H9 (cell line): ENCODE measurements around the gene STK38. TPM values are rescaled to one million over a fixed set of nuclear protein-coding genes. Genes with fewer than 3 reads are reported as not detected.

Experiments used
- DNase-seq: peaks from one replicate; pipeline ENCODE4 v3.0.0-alpha.2; 2017
- H2AFZ ChIP-seq: one replicate; pipeline ENCODE4 v1.6.1; 2013; ENCODE audit warnings: mild to moderate bottlenecking, low read length, control low read depth, moderate library complexity
- H2AK5ac ChIP-seq: 2 replicates; pipeline ENCODE4 v1.6.1; 2013; ENCODE audit warnings: low read length, control low read depth, mixed read lengths; ENCODE audit not compliant: insufficient read length
- H2BK120ac ChIP-seq: one replicate; pipeline ENCODE4 v1.6.1; 2013; ENCODE audit warnings: low read depth, mild to moderate bottlenecking, low read length, control low read depth, inconsistent platforms; ENCODE audit not compliant: poor library complexity, severe bottlenecking
- H2BK12ac ChIP-seq: 2 replicates; pipeline ENCODE4 v1.6.1; 2013; ENCODE audit warnings: low read length, control low read depth, mixed read lengths, low read depth; ENCODE audit not compliant: insufficient read length
- H2BK15ac ChIP-seq: 2 replicates; pipeline ENCODE4 v1.6.1; 2013; ENCODE audit warnings: low read depth, low read length, control low read depth
- H2BK20ac ChIP-seq: one replicate; pipeline ENCODE4 v1.6.1; 2013; ENCODE audit warnings: low read depth, mild to moderate bottlenecking, low read length, control low read depth, inconsistent platforms; ENCODE audit not compliant: poor library complexity, severe bottlenecking
- H2BK5ac ChIP-seq: 2 replicates; pipeline ENCODE4 v1.6.1; 2013; ENCODE audit warnings: low read length, control low read depth, mixed read lengths; ENCODE audit not compliant: insufficient read length
- H3K14ac ChIP-seq: 2 replicates; pipeline ENCODE4 v1.6.1; 2013; ENCODE audit warnings: low read length, control low read depth; ENCODE audit not compliant: insufficient read depth
- H3K18ac ChIP-seq: 2 replicates; pipeline ENCODE4 v1.6.1; 2013; ENCODE audit warnings: low read depth, mild to moderate bottlenecking, mixed read lengths, low read length, control low read depth; ENCODE audit not compliant: insufficient read length
- H3K23ac ChIP-seq: 2 replicates; pipeline ENCODE4 v1.6.1; 2013; ENCODE audit warnings: low read length, control low read depth, mixed read lengths, low read depth; ENCODE audit not compliant: insufficient read length
- H3K23me2 ChIP-seq: 2 replicates; pipeline ENCODE4 v1.6.1; 2013; ENCODE audit warnings: low read depth, mild to moderate bottlenecking, mixed read lengths, low read length, control low read depth; ENCODE audit not compliant: insufficient read length, poor library complexity, severe bottlenecking
- H3K27ac ChIP-seq: 2 replicates; pipeline ENCODE4 v1.5.1; 2013; ENCODE audit warnings: low read length, control low read depth, mixed read lengths, low read depth; ENCODE audit not compliant: insufficient read length
- H3K27me3 ChIP-seq: 2 replicates; pipeline ENCODE4 v1.6.1; 2013; ENCODE audit warnings: low read length, control low read depth, inconsistent platforms; ENCODE audit not compliant: insufficient read depth
- H3K4ac ChIP-seq: 2 replicates; pipeline ENCODE4 v1.6.1; 2013; ENCODE audit warnings: low read depth, mild to moderate bottlenecking, control low read depth, inconsistent platforms, low read length, moderate library complexity
- H3K4me1 ChIP-seq: 2 replicates; pipeline ENCODE4 v1.6.1; 2013; ENCODE audit warnings: low read length, control low read depth, inconsistent platforms; ENCODE audit not compliant: insufficient read depth
- H3K4me2 ChIP-seq: 2 replicates; pipeline ENCODE4 v1.6.1; 2013; ENCODE audit warnings: low read length, control low read depth, mixed read lengths; ENCODE audit not compliant: insufficient read length, insufficient read depth
- H3K56ac ChIP-seq: 2 replicates; pipeline ENCODE4 v1.6.1; 2013; ENCODE audit warnings: low read depth, mild to moderate bottlenecking, mixed read lengths, low read length, control low read depth; ENCODE audit not compliant: insufficient read length
- H3K79me1 ChIP-seq: 2 replicates; pipeline ENCODE4 v1.6.1; 2013; ENCODE audit warnings: low read depth, mild to moderate bottlenecking, moderate library complexity, low read length, control low read depth, inconsistent platforms; ENCODE audit not compliant: insufficient read depth, poor library complexity, severe bottlenecking
- H3K79me2 ChIP-seq: 2 replicates; pipeline ENCODE4 v1.6.1; 2013; ENCODE audit warnings: low read length, control low read depth, inconsistent platforms; ENCODE audit not compliant: insufficient read depth
- H3K9ac ChIP-seq: 2 replicates; pipeline ENCODE4 v1.6.1; 2013; ENCODE audit warnings: low read length, control low read depth, mixed read lengths; ENCODE audit not compliant: insufficient read length; ENCODE audit errors: extremely low read depth
- H3K9me3 ChIP-seq: one replicate; pipeline ENCODE4 v1.6.1; 2013; ENCODE audit warnings: low read depth, low read length, inconsistent platforms; ENCODE audit not compliant: control insufficient read depth
- H3T11ph ChIP-seq: one replicate; pipeline ENCODE4 v1.6.1; 2013; ENCODE audit warnings: mild to moderate bottlenecking, low read length, control low read depth, inconsistent platforms
- H4K20me1 ChIP-seq: one replicate; pipeline ENCODE4 v1.6.1; 2013; ENCODE audit not compliant: control insufficient read depth, insufficient read length, insufficient read depth
- H4K5ac ChIP-seq: 2 replicates; pipeline ENCODE4 v1.6.1; 2013; ENCODE audit warnings: low read depth, mild to moderate bottlenecking, mixed read lengths, low read length, control low read depth; ENCODE audit not compliant: insufficient read length
- H4K8ac ChIP-seq: replicated peaks from 2 replicates; pipeline ENCODE4 v1.6.1; 2013; ENCODE audit warnings: low read length, control low read depth, mixed read lengths, low read depth; ENCODE audit not compliant: insufficient read length
- H4K91ac ChIP-seq: 2 replicates; pipeline ENCODE4 v1.6.1; 2013; ENCODE audit warnings: low read depth, mild to moderate bottlenecking, moderate library complexity, mixed read lengths, low read length, control low read depth; ENCODE audit not compliant: insufficient read length
- H3K27ac Mint-ChIP-seq, 3 experiments: 2 replicates in 2 of 3; 3 replicates in 1 of 3; pipeline ENCODE4 v1.8.0; 2020 to 2021; ENCODE audit warnings: mixed read lengths in 3 of 3, mild to moderate bottlenecking in 1 of 3, moderate library complexity in 1 of 3
- H3K27me3 Mint-ChIP-seq: 2 replicates; pipeline ENCODE4 v1.8.0; 2021; ENCODE audit warnings: low read depth, mild to moderate bottlenecking, moderate library complexity, mixed read lengths
- H3K36me3 Mint-ChIP-seq, 3 experiments: 2 replicates in 2 of 3; 3 replicates in 1 of 3; pipeline ENCODE4 v1.8.0; 2020 to 2021; ENCODE audit warnings: low read depth in 3 of 3, mixed read lengths in 3 of 3; ENCODE audit not compliant: insufficient read depth in 1 of 3
- H3K4me1 Mint-ChIP-seq, 2 experiments: 2 replicates each; pipeline ENCODE4 v1.8.0; 2020; ENCODE audit warnings: mixed read lengths in 2 of 2
- H3K4me3 Mint-ChIP-seq, 2 experiments: 2 replicates in 1 of 2; 3 replicates in 1 of 2; pipeline ENCODE4 v1.8.0; 2020 to 2021; ENCODE audit warnings: mild to moderate bottlenecking in 2 of 2, mixed read lengths in 2 of 2, moderate library complexity in 1 of 2
- H3K9me3 Mint-ChIP-seq, 2 experiments: 2 replicates in 1 of 2; 3 replicates in 1 of 2; pipeline ENCODE4 v1.8.0; 2020; ENCODE audit warnings: mild to moderate bottlenecking in 2 of 2, mixed read lengths in 2 of 2, moderate library complexity in 1 of 2
- CTCF ChIP-seq: fragments of 200-600 bp; sonication (generic); conservative IDR thresholded peaks from 3 replicates; pipeline ENCODE4 v1.8.0; 2021; ENCODE audit warnings: antibody characterized with exemption, mild to moderate bottlenecking
- WGBS: extraction: QIAGEN DNeasy Blood & Tissue Kit; methylation state at CpG from one replicate; pipeline ENCODE4 v1.1.7; 2013; ENCODE audit warnings: missing lambda C conversion rate, low lambda C conversion rate, mixed read lengths; ENCODE audit not compliant: insufficient read length; ENCODE audit errors: extremely low coverage; 5-methylcytosine and 5-hydroxymethylcytosine counted together
- total RNA-seq: library from RNA; stranded (reverse); gene quantifications from 2 replicates; pipeline ENCODE4 v1.2.1, GENCODE V29; 2021

The STK38 gene
- total RNA-seq, 1 experiment from 2014 or later: 17.5 TPM

GRCh38 chr6:36501686-36502085, 45.6 kb downstream of the STK38 start:
- Mint-ChIP-seq H3K27me3 (no peaks in the 10 kb centered on the region), H3K36me3 (peaks cover 3 to 47% (median 35%) of the 10 kb centered on the region in 3 experiments; a peak in 5 of 7 replicates), H3K27ac (no peak overlapping the region), H3K4me1 (0 out of 4 replicates have a peak, but pooled peaks cover 0 to 3% of the 10 kb centered on the region in 2 experiments), H3K9me3 (no peaks in the 10 kb centered on the region), H3K4me3 (no peak overlapping the region)
- H3K79me1 ChIP-seq: no peaks in the 10 kb centered on the region
- no peak overlapping the region for H3K27ac ChIP-seq
- H2AK5ac ChIP-seq: no peak overlapping the region
- H4K8ac ChIP-seq: no peak overlapping the region
- DNase-seq: no peak
- no peak overlapping the region for H2BK120ac ChIP-seq
- H3T11ph ChIP-seq: no peak overlapping the region
- no peak overlapping the region for H4K5ac ChIP-seq
- WGBS: no CpG with 5 or more reads among the region's 6 CpGs
- no peak for TF ChIP-seq CTCF
- H3K9ac ChIP-seq: no peak overlapping the region
- no peaks in the 10 kb centered on the region for H3K23me2 ChIP-seq
- no peaks in the 10 kb centered on the region for H4K20me1 ChIP-seq
- no peak overlapping the region for H2BK20ac ChIP-seq
- H3K9me3 ChIP-seq: no peaks in the 10 kb centered on the region
- H2BK5ac ChIP-seq: no peak overlapping the region
- no peak overlapping the region for H2AFZ ChIP-seq
- no peak overlapping the region for H4K91ac ChIP-seq
- no peak overlapping the region for H3K56ac ChIP-seq
- no peak overlapping the region for H2BK15ac ChIP-seq
- H2BK12ac ChIP-seq: no peak overlapping the region
- H3K18ac ChIP-seq: no peak overlapping the region
- no peak overlapping the region for H3K14ac ChIP-seq
- no peak overlapping the region for H3K23ac ChIP-seq
- H3K4ac ChIP-seq: no peak overlapping the region
- no peak overlapping the region for H3K4me2 ChIP-seq
- no peaks in the 10 kb centered on the region for H3K27me3 ChIP-seq
- H3K79me2 ChIP-seq: no peaks in the 10 kb centered on the region
- H3K4me1 ChIP-seq: no peaks in the 10 kb centered on the region
